ENCODE results near the gene TMEM33.

DNA sequence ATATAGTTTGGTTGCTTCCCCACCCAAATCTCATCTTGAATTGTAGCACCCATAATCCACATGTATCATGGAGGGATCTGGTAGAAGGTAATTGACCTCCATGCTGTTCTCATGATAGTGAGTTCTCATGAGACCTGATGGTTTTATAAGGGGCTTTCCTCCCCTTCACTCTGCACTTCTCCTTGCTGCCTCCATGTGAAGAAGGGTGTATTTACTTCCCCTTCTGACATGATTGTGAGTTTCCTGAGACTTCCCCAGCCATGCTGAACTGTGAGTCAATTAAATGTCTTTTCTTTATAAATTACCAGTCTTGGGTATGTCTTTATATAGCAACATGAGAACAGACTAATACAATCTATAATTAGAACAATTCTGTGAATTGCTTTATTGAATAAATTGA, 34.4 kb downstream of the TMEM33 start:
- TF ChIP-seq, protein P1, sequence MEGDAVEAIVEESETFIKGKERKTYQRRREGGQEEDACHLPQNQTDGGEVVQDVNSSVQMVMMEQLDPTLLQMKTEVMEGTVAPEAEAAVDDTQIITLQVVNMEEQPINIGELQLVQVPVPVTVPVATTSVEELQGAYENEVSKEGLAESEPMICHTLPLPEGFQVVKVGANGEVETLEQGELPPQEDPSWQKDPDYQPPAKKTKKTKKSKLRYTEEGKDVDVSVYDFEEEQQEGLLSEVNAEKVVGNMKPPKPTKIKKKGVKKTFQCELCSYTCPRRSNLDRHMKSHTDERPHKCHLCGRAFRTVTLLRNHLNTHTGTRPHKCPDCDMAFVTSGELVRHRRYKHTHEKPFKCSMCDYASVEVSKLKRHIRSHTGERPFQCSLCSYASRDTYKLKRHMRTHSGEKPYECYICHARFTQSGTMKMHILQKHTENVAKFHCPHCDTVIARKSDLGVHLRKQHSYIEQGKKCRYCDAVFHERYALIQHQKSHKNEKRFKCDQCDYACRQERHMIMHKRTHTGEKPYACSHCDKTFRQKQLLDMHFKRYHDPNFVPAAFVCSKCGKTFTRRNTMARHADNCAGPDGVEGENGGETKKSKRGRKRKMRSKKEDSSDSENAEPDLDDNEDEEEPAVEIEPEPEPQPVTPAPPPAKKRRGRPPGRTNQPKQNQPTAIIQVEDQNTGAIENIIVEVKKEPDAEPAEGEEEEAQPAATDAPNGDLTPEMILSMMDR (IDR thresholded peaks at IDR 0.05), result no peak
- TF ChIP-seq POLR2A (IDR thresholded peaks at IDR 0.05), result no peak
